ENCODE data around the gene STMN1.

Gene STMN1

GRCh38 chr1:25913206-25913605 lies 7.0 kb upstream of the STMN1 start:
- DNase-seq (ENCODE audit: low spot score in 2 of 2) (no peak), ATAC-seq (replicated peaks; ENCODE audit: extremely low read depth, poor library complexity, severe bottlenecking) (no peak)
- Mint-ChIP-seq H3K4me1 (peaks cover 8% of the 10 kb centered on the region), H3K27ac (ENCODE audit: low read depth) (no peak overlapping the region), H3K4me3 (no peak overlapping the region), H3K9me3 (no peaks in the 10 kb centered on the region), H3K27me3 (no peaks in the 10 kb centered on the region), H3K36me3 (ENCODE audit: insufficient read depth) (no peaks in the 10 kb centered on the region)

GRCh38 chr1:25912076-25912831 lies 6.0 kb upstream of the STMN1 start:
- no peaks in the 10 kb centered on the region for H3K27me3 Mint-ChIP-seq
- H3K4me3 Mint-ChIP-seq, result no peak overlapping the region
- H3K27ac Mint-ChIP-seq (ENCODE audit: low read depth), result no peak overlapping the region
- H3K4me1 Mint-ChIP-seq, result peaks cover 4% of the 10 kb centered on the region
- H3K9me3 Mint-ChIP-seq, result no peaks in the 10 kb centered on the region
- no peaks in the 10 kb centered on the region for H3K36me3 Mint-ChIP-seq (ENCODE audit: insufficient read depth)
- no peak for ATAC-seq (replicated peaks; ENCODE audit: extremely low read depth, poor library complexity, severe bottlenecking)
- DNase-seq (ENCODE audit: low spot score in 2 of 2), result no peak

GRCh38 chr1:25911162-25911561 lies 4.9 kb upstream of the STMN1 start:
- Mint-ChIP-seq H3K27me3 (no peaks in the 10 kb centered on the region), H3K4me1 (peaks cover 10% of the 10 kb centered on the region), H3K27ac (ENCODE audit: low read depth) (no peak overlapping the region), H3K36me3 (ENCODE audit: insufficient read depth) (no peaks in the 10 kb centered on the region), H3K4me3 (no peak overlapping the region), H3K9me3 (no peaks in the 10 kb centered on the region)
- DNase-seq (ENCODE audit: low spot score in 2 of 2) (no peak), ATAC-seq (replicated peaks; ENCODE audit: extremely low read depth, poor library complexity, severe bottlenecking) (no peak)

- no peak for DNase-seq (ENCODE audit: low spot score in 2 of 2)
- Mint-ChIP-seq H3K9me3 (no peaks in the 10 kb centered on the region), H3K27me3 (no peaks in the 10 kb centered on the region), H3K36me3 (ENCODE audit: insufficient read depth) (peaks cover 6% of the 10 kb centered on the region), H3K27ac (ENCODE audit: low read depth) (no peak overlapping the region), H3K4me3 (no peak overlapping the region), H3K4me1 (peaks cover 23% of the 10 kb centered on the region)
- ATAC-seq (replicated peaks; ENCODE audit: extremely low read depth, poor library complexity, severe bottlenecking), result no peak
Measured at GRCh38 chr1:25909040-25909439, 2.8 kb upstream of the STMN1 start.

- ATAC-seq (replicated peaks; ENCODE audit: extremely low read depth, poor library complexity, severe bottlenecking) (no peak), DNase-seq (ENCODE audit: low spot score in 2 of 2) (no peak)
- Mint-ChIP-seq H3K27ac (ENCODE audit: low read depth) (no peak overlapping the region), H3K4me1 (peaks cover 23% of the 10 kb centered on the region), H3K36me3 (ENCODE audit: insufficient read depth) (peaks cover 6% of the 10 kb centered on the region), H3K9me3 (no peaks in the 10 kb centered on the region), H3K27me3 (no peaks in the 10 kb centered on the region), H3K4me3 (no peak overlapping the region)
Measured at GRCh38 chr1:25908161-25908560, 1.9 kb upstream of the STMN1 start.

- Mint-ChIP-seq H3K4me3 (peak overlapping the region; percentile 97), H3K9me3 (no peaks in the 10 kb centered on the region), H3K27ac (ENCODE audit: low read depth) (peak overlapping the region; percentile 82)
Measured at GRCh38 chr1:25907601-25908000, 1.4 kb upstream of the STMN1 start.

GRCh38 chr1:25906644-25907300 lies 553 bp upstream of the STMN1 start:
- H3K27ac Mint-ChIP-seq (ENCODE audit: low read depth), result peak overlapping the region; percentile 82
- peak in 1 of 2 donors; percentile 22 for DNase-seq (ENCODE audit: low spot score in 2 of 2)
- H3K27me3 Mint-ChIP-seq, result no peaks in the 10 kb centered on the region
- no peaks in the 10 kb centered on the region for H3K9me3 Mint-ChIP-seq
- no peak for ATAC-seq (replicated peaks; ENCODE audit: extremely low read depth, poor library complexity, severe bottlenecking)
- peaks cover 23% of the 10 kb centered on the region for H3K4me1 Mint-ChIP-seq
- H3K4me3 Mint-ChIP-seq, result peak overlapping the region; percentile 97
- H3K36me3 Mint-ChIP-seq (ENCODE audit: insufficient read depth), result peaks cover 8% of the 10 kb centered on the region

More at GRCh38 chr1:25907601-25908000, 1.4 kb upstream of the STMN1 start:
- ATAC-seq (replicated peaks; ENCODE audit: extremely low read depth, poor library complexity, severe bottlenecking) (no peak), DNase-seq (ENCODE audit: low spot score in 2 of 2) (no peak)
- H3K36me3 Mint-ChIP-seq (ENCODE audit: insufficient read depth), result peaks cover 6% of the 10 kb centered on the region
- H3K27me3 Mint-ChIP-seq, result no peaks in the 10 kb centered on the region
- peaks cover 23% of the 10 kb centered on the region for H3K4me1 Mint-ChIP-seq

GRCh38 chr1:25904943-25905679 lies 1.1 kb downstream of the STMN1 start:
- no peaks in the 10 kb centered on the region for H3K9me3 Mint-ChIP-seq
- no peaks in the 10 kb centered on the region for H3K27me3 Mint-ChIP-seq
- H3K36me3 Mint-ChIP-seq (ENCODE audit: insufficient read depth), result peaks cover 12% of the 10 kb centered on the region
- peak overlapping the region; percentile 97 for H3K4me3 Mint-ChIP-seq
- ATAC-seq (replicated peaks; ENCODE audit: extremely low read depth, poor library complexity, severe bottlenecking), result peak; percentile 79
- H3K27ac Mint-ChIP-seq (ENCODE audit: low read depth), result peak overlapping the region; percentile 88
- DNase-seq (ENCODE audit: low spot score in 2 of 2), result peak; percentile 64 to 66
- peaks cover 23% of the 10 kb centered on the region for H3K4me1 Mint-ChIP-seq

- no peak for ATAC-seq (replicated peaks; ENCODE audit: extremely low read depth, poor library complexity, severe bottlenecking)
- peaks cover 23% of the 10 kb centered on the region for H3K4me1 Mint-ChIP-seq
- no peaks in the 10 kb centered on the region for H3K9me3 Mint-ChIP-seq
- H3K27ac Mint-ChIP-seq (ENCODE audit: low read depth), result peak overlapping the region; percentile 88
- peak overlapping the region; percentile 97 for H3K4me3 Mint-ChIP-seq
- no peak for DNase-seq (ENCODE audit: low spot score in 2 of 2)
- peaks cover 12% of the 10 kb centered on the region for H3K36me3 Mint-ChIP-seq (ENCODE audit: insufficient read depth)
- no peaks in the 10 kb centered on the region for H3K27me3 Mint-ChIP-seq
Measured at GRCh38 chr1:25903986-25904385, 2.2 kb downstream of the STMN1 start.

- Mint-ChIP-seq H3K4me1 (peaks cover 21% of the 10 kb centered on the region), H3K4me3 (no peak overlapping the region), H3K27ac (ENCODE audit: low read depth) (no peak overlapping the region), H3K9me3 (no peaks in the 10 kb centered on the region), H3K27me3 (no peaks in the 10 kb centered on the region), H3K36me3 (ENCODE audit: insufficient read depth) (peaks cover 12% of the 10 kb centered on the region)
- DNase-seq (ENCODE audit: low spot score in 2 of 2) (no peak), ATAC-seq (replicated peaks; ENCODE audit: extremely low read depth, poor library complexity, severe bottlenecking) (no peak)
Measured at GRCh38 chr1:25902462-25902861, 3.8 kb downstream of the STMN1 start.

GRCh38 chr1:25900219-25900618 lies 6.0 kb downstream of the STMN1 start:
- Mint-ChIP-seq H3K4me3 (no peak overlapping the region), H3K36me3 (ENCODE audit: insufficient read depth) (peaks cover 17% of the 10 kb centered on the region), H3K4me1 (peaks cover 17% of the 10 kb centered on the region), H3K27ac (ENCODE audit: low read depth) (no peak overlapping the region), H3K9me3 (no peaks in the 10 kb centered on the region), H3K27me3 (no peaks in the 10 kb centered on the region)
- ATAC-seq (replicated peaks; ENCODE audit: extremely low read depth, poor library complexity, severe bottlenecking), result no peak
- no peak for DNase-seq (ENCODE audit: low spot score in 2 of 2)

- H3K27me3 Mint-ChIP-seq, result no peaks in the 10 kb centered on the region
- DNase-seq (ENCODE audit: low spot score in 2 of 2) (no peak), ATAC-seq (replicated peaks; ENCODE audit: extremely low read depth, poor library complexity, severe bottlenecking) (no peak)
- H3K4me1 Mint-ChIP-seq, result peaks cover 15% of the 10 kb centered on the region
- H3K9me3 Mint-ChIP-seq, result no peaks in the 10 kb centered on the region
- peaks cover 14% of the 10 kb centered on the region for H3K36me3 Mint-ChIP-seq (ENCODE audit: insufficient read depth)
- no peak overlapping the region for H3K27ac Mint-ChIP-seq (ENCODE audit: low read depth)
- no peak overlapping the region for H3K4me3 Mint-ChIP-seq
Measured at GRCh38 chr1:25899792-25900191, 6.4 kb downstream of the STMN1 start.

All from central memory CD8-positive, alpha-beta T cell (primary cell).